ENCODE measurements around the gene EVC2.

The EVC2 gene

DNA sequence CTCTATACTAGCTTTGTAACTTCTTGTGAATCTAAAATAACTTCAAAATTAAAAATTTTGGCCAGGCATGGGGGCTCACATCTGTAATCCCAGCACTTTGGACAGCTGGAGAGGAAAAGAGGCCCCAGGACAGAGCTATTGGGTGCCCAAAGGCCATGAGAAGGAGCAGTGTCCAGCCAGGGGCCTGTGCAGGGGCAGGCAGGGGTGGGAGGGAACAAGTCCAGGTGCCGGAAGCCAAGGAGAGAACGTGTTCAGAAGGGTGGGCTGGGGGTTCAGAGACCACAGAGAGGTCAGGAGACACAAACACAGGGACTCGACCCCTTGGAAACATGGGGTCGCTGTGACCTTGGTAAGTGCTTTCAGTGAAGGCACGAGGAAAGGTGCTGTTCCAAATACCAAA, 138.9 kb downstream of the EVC2 start:
- H3K9me3 ChIP-seq (ENCODE audit: insufficient read depth, low read depth, low read length) = no peaks in the 10 kb centered on the region
- no peaks in the 10 kb centered on the region for H3K4me1 ChIP-seq (ENCODE audit: insufficient read depth, low read length, poor library complexity, severe bottlenecking)
- no peaks in the 10 kb centered on the region for H3K79me2 ChIP-seq (ENCODE audit: insufficient read depth, low read length)
- no peaks in the 10 kb centered on the region for H3F3A ChIP-seq (ENCODE audit: low read depth)
- H3K9me2 ChIP-seq (replicated peaks; ENCODE audit: low read depth, low read length) = no peaks in the 10 kb centered on the region
- no peaks in the 10 kb centered on the region for H3K36me3 ChIP-seq (ENCODE audit: insufficient read depth, low read length)
- no peak for TF ChIP-seq EZH2phosphoT487 (IDR thresholded peaks at IDR 0.05; ENCODE audit: borderline replicate concordance)
- TF ChIP-seq, protein P1, sequence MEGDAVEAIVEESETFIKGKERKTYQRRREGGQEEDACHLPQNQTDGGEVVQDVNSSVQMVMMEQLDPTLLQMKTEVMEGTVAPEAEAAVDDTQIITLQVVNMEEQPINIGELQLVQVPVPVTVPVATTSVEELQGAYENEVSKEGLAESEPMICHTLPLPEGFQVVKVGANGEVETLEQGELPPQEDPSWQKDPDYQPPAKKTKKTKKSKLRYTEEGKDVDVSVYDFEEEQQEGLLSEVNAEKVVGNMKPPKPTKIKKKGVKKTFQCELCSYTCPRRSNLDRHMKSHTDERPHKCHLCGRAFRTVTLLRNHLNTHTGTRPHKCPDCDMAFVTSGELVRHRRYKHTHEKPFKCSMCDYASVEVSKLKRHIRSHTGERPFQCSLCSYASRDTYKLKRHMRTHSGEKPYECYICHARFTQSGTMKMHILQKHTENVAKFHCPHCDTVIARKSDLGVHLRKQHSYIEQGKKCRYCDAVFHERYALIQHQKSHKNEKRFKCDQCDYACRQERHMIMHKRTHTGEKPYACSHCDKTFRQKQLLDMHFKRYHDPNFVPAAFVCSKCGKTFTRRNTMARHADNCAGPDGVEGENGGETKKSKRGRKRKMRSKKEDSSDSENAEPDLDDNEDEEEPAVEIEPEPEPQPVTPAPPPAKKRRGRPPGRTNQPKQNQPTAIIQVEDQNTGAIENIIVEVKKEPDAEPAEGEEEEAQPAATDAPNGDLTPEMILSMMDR (conservative IDR thresholded peaks at IDR 0.05; ENCODE audit: low read length) = no peak
- H3K9ac ChIP-seq (ENCODE audit: low read depth, low read length, poor library complexity, severe bottlenecking) = no peak overlapping the region
- no peaks in the 10 kb centered on the region for H3K27me3 ChIP-seq (ENCODE audit: insufficient read depth, low read length, poor library complexity, severe bottlenecking)
- H4K20me1 ChIP-seq (ENCODE audit: insufficient read depth, low read length, poor library complexity, severe bottlenecking) = no peaks in the 10 kb centered on the region
- H2AFZ ChIP-seq (ENCODE audit: low read length) = no peak overlapping the region
- no peak overlapping the region for H3K4me3 ChIP-seq (ENCODE audit: low read length, poor library complexity, severe bottlenecking)
- H3K4me2 ChIP-seq (ENCODE audit: low read depth, low read length, poor library complexity, severe bottlenecking) = no peak overlapping the region

DNA sequence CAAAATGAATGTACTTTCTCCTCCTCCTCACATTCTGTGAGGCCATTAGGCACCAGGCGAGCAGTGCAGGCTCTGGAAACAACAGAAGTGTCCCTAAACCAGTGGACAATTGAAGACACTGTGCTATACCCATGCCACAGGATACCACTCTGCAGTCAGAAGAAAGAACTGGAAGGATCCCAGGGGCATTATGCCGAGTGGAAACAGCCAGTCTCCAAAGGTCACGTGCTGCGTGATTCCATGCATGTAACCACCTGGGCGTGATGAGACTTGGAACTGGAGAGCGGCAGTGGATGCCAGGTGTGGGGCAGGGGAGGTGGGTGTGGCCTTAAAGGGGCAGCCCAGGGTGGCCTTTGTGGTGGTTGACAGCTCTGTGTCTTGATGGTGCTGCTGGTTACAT, 139.4 kb downstream of the EVC2 start:
- no peak for TF ChIP-seq EZH2phosphoT487 (IDR thresholded peaks at IDR 0.05; ENCODE audit: borderline replicate concordance)
- TF ChIP-seq, protein P1 (conservative IDR thresholded peaks at IDR 0.05; ENCODE audit: low read length) = no peak

DNA sequence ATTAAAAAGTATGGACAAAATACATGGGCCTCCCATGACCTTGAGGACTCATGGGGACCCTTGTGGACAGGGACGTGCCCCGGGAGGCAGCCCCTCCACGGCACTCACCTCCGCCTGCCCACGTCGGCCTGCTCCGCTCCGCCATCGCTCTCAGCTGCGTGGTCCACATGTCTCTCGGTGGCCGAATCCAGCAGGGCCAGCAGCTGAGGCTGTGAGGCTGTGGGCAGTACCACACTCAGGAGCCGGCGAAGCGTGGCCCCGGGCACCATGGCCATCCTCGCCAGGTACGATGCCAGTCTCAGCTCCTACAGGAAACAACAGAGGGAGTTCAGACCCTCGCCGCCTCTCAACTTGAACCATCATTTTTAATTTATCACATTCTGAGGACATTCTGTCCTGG, 140.0 kb downstream of the EVC2 start:
- no peak overlapping the region for H3K4me3 ChIP-seq (ENCODE audit: low read length, poor library complexity, severe bottlenecking)
- no peaks in the 10 kb centered on the region for H3K4me1 ChIP-seq (ENCODE audit: insufficient read depth, low read length, poor library complexity, severe bottlenecking)
- no peaks in the 10 kb centered on the region for H3F3A ChIP-seq (ENCODE audit: low read depth)
- no peaks in the 10 kb centered on the region for H3K36me3 ChIP-seq (ENCODE audit: insufficient read depth, low read length)
- H4K20me1 ChIP-seq (ENCODE audit: insufficient read depth, low read length, poor library complexity, severe bottlenecking) = no peaks in the 10 kb centered on the region
- TF ChIP-seq EZH2phosphoT487 (IDR thresholded peaks at IDR 0.05; ENCODE audit: borderline replicate concordance) = no peak
- TF ChIP-seq, protein P1 (conservative IDR thresholded peaks at IDR 0.05; ENCODE audit: low read length) = no peak
- H3K9ac ChIP-seq (ENCODE audit: low read depth, low read length, poor library complexity, severe bottlenecking) = no peak overlapping the region
- no peak overlapping the region for H2AFZ ChIP-seq (ENCODE audit: low read length)
- no peaks in the 10 kb centered on the region for H3K79me2 ChIP-seq (ENCODE audit: insufficient read depth, low read length)
- no peaks in the 10 kb centered on the region for H3K9me2 ChIP-seq (replicated peaks; ENCODE audit: low read depth, low read length)
- no peaks in the 10 kb centered on the region for H3K27me3 ChIP-seq (ENCODE audit: insufficient read depth, low read length, poor library complexity, severe bottlenecking)
- 0 out of 2 replicates have a peak, but pooled peaks cover 4% of the 10 kb centered on the region for H3K9me3 ChIP-seq (ENCODE audit: insufficient read depth, low read depth, low read length)
- H3K4me2 ChIP-seq (ENCODE audit: low read depth, low read length, poor library complexity, severe bottlenecking) = no peak overlapping the region

More for the DNA sequence above, 139.4 kb downstream of the EVC2 start:
- Histone ChIP-seq H2AFZ (ENCODE audit: low read length) (no peak overlapping the region), H3K4me2 (ENCODE audit: low read depth, low read length, poor library complexity, severe bottlenecking) (no peak overlapping the region), H3K9me2 (replicated peaks; ENCODE audit: low read depth, low read length) (no peaks in the 10 kb centered on the region), H3K4me1 (ENCODE audit: insufficient read depth, low read length, poor library complexity, severe bottlenecking) (no peaks in the 10 kb centered on the region), H3K9ac (ENCODE audit: low read depth, low read length, poor library complexity, severe bottlenecking) (no peak overlapping the region), H3F3A (ENCODE audit: low read depth) (no peaks in the 10 kb centered on the region), H3K4me3 (ENCODE audit: low read length, poor library complexity, severe bottlenecking) (no peak overlapping the region), H3K79me2 (ENCODE audit: insufficient read depth, low read length) (no peaks in the 10 kb centered on the region), H4K20me1 (ENCODE audit: insufficient read depth, low read length, poor library complexity, severe bottlenecking) (no peaks in the 10 kb centered on the region), H3K27me3 (ENCODE audit: insufficient read depth, low read length, poor library complexity, severe bottlenecking) (no peaks in the 10 kb centered on the region), H3K9me3 (ENCODE audit: insufficient read depth, low read depth, low read length) (0 out of 2 replicates have a peak, but pooled peaks cover 1% of the 10 kb centered on the region), H3K36me3 (ENCODE audit: insufficient read depth, low read length) (no peaks in the 10 kb centered on the region)
